Renal cortex interstitium (tissue), 11 donors: ENCODE measurements around the gene DCDC1. TPM values are rescaled to one million over a fixed set of nuclear protein-coding genes. Genes with fewer than 3 reads are reported as not detected.
A peak's percentile ranks its signal among the peaks of the same experiment; 100 is the strongest.

Experiments used
- DNase-seq, 11 donors: peaks; one replicate each; pipeline ENCODE4 v3.0.0-alpha.2; 2013; ENCODE audit warnings: low read depth in 9 of 11, low spot score in 4 of 11; ENCODE audit errors: extremely low read depth in 1 of 11
- polyA plus RNA-seq, 3 donors: library from polyadenylated mRNA; unstranded; fragments of 120-200 nt; gene quantifications; one replicate each; pipeline ENCODE4 v1.2.1, GENCODE V29; 2013; ENCODE audit not compliant: insufficient read length in 3 of 3

DCDC1 gene
- polyA plus RNA-seq, 3 donors, result 3.3 to 5.7 (median 4.7) TPM

DNA sequence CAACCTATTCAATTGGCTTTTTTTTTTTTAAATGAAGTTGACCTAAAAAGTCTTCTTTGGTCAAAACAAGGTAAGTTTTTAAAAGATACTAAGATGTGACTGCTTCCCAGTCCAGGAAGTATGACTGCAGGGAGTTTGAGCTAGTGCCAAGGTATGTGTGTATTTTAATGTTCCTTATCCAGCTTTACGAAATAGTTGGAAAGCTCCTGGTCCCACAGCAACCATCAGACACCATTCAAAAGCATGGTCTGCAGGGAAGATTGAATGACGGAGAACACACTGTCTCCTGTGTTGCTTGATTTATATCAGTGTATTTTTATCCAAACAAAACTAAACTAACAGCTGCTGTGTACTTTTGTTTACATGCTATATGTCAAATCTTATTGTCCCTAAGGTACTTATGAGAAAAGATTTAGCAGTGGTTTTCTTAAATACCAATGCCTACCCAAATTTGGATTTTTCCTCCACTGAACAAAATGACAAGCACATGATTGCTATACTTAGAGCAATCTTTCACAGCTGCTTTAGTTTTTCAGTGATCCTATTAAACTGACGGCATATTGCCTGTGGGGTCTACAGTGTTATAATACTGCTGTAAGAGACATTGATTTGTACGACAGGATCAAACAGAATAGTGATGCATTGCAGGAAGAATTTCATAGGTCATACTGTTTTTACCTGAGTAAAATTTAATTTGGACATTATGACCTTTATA lies 122.9 kb downstream of the DCDC1 start:
- DNase-seq, result no peak

- DNase-seq, result no peak
Observed at GRCh38 chr11:31243706-31244105, 125.8 kb downstream of the DCDC1 start.

DNA sequence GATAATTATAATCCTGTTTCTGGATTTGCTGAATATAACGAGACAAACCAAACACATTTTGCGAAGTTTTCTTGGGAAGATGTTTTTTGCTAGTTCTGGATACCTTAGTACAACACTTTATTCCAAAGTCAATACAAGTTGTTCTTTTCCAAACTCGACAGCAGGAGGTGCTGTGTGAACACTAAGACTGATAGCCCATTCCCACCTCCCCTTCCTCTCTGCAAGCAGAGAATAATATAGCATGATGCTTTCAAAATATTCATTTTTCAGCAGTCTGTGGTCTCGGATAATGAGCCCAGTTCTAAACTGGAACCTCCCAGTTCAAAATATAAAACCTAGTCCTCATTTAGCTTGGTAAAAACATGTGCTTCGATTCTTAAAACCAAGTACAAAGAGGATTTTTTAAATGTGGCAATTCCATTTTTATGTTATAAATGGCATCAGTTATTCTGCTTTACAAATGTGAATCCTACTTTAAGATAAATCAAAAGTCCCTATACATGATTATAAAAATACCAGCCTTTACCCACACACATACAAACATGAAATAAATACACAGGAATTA lies 129.1 kb downstream of the DCDC1 start:
- peak; percentile 9 to 46 (median 26) for DNase-seq

- no peak for DNase-seq
Observed at GRCh38 chr11:31237819-31238760, 131.4 kb downstream of the DCDC1 start.

GRCh38 chr11:31236143-31236542 lies 133.4 kb downstream of the DCDC1 start:
- no peak for DNase-seq

GRCh38 chr11:31233425-31233824 lies 136.1 kb downstream of the DCDC1 start:
- no peak for DNase-seq

DNA sequence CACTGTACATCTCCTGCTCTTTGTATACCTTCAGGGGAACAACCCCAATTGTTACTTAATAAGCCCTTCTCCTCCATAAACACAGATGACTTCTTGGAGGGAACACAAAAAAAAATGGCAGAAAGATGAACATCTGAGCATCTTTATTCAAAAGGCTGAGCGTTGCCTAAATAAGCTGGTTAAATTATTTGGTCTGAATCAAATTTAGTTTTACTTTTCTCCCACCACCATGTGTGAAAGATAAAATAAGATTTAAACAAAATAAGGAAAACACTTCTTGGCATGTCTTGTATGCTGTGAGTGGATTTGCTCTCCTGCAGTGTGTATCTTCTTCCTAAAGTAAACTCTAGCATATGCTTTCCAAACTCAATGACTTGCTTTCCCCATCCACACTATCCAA lies 137.9 kb downstream of the DCDC1 start:
- no peak for DNase-seq

DNA sequence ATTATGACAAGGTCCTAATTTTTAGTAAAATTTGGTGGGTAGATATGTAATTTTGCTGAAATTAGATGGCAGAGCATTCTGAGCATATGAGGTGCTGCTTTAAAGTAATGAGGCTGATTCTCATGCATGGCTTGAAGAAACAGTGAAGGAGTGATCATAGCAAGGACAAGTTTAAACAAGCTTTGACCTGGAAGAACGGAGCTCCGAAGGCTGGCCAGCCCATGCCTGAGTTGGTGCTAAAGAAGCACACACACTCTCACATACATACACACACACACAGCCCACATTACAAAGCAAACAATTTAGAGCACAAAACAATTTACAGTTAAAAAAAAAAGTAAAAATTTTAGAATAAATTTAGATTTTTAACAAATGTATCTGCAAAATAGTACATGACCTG lies 150.7 kb downstream of the DCDC1 start:
- no peak for DNase-seq

GRCh38 chr11:31214372-31214771 lies 155.2 kb downstream of the DCDC1 start:
- DNase-seq, result no peak

DNA sequence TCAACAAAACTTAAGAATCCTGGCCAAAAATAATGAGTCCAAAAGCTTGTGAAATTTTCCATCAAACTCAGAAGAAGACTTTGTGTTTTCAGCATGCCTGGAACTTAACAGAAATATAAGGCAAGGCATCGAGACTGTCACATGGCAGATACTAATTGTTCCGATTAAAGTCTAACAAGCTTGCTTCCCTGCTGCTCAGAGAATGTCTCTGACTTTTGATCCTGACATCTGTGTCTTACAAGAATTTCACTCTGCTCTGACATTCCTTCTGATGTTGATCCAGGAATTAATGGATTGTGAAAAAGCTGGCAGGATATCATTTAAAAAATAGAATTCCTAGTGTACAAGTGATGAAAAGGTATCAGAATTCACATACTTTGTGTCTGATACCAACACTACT lies 170.2 kb downstream of the DCDC1 start:
- peak in 2 of 11 donors; percentile 3 to 5 for DNase-seq

DNA sequence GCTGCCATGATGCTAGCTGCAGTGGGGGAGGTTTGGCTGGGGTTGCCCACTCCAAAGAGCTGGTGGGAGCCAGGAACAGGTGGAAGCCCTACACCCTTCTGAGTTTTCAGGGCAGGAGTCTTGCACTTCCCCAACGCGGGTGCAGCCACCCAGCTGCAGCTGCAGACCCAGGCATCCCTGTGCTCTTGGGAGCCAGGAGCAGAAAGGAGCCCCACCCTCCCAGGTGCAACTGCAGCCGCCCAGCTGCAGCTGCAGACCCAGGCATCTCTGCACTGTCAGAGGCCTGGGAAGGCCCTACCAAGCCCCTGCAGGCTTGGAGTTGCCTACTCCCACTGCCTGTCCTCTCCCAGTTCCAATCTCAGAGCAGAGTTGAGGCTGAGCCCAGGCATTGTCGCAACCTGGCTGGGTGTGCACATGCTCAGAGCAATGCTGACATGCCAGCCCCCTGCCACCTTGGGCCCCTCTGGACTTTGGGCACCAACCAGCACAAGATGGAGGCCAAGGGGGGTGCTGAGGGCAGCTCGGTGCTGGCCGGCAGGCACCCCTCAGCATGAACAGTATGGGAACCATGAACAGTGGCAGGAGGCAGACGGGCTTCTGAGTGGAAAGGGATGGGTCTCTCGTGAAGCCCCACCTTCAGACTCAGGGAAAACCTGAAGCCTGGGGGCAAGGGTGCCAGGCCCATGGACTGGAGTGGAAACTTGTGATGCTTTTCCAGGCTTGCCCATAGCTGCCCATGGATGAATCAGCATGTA lies 195.4 kb downstream of the DCDC1 start:
- no peak for DNase-seq

DNA sequence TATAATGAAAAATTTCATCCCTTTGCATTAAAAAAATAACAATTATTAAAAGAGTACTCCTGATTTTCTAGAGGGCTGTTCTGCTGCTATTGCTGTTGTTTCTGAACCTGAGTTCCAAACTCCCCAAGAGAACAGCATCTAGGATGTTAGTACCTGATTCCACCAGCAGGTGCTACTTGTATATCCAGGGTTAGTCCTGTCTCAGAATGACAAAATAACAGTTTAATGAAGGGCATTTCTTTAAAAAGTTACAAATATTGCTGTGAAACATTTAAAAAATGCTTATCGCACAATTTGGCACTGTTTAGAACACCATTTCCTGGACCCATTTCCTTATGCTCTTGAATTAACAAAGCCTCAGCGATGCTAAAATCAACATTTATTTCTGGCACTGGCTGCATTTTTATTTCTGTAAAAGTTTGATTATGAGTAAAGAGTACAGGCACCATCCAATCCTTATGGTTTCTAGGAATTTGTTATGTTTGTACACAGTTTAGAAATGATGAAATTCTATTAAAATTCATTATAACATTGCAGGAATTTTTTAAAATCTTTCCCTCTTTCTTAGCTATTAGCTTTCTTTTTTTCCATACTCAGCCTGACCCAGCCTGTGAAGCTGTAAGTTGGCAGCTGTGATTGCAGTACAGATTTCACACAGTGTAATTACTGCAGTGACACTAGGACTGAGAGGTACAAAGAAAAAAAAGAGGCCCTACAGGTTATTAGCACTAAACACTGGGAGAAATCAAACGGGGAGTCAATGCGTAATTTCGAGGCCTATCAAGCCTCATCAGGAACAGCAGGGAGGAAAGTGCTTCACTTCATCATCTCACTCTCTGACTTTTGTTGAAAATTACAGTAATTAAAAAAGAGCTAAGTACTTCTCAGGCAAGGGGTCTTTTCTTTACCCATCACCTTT lies 208.8 kb downstream of the DCDC1 start:
- DNase-seq, result no peak

GRCh38 chr11:31150841-31151240 lies 218.7 kb downstream of the DCDC1 start:
- no peak for DNase-seq

DNA sequence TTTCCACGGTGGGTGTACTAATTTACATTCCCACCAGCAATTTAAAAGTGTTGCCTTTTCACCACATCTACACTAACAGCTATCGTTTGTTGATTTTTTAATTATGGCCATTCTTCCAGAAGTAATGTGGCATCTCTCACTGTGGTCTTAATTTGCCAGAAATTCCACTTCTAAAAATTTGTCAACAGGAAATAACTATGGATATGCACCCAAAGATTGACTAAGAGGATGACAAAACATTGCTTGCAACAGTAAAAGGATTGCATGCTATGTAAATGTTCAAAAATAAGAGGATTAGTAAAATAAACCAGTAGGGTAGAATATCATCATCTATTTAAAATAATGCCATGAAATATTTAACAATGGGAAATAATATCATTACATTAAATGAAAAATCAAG lies 219.5 kb downstream of the DCDC1 start:
- DNase-seq, result no peak

- peak; percentile 3 to 43 (median 20) for DNase-seq
Observed at GRCh38 chr11:31141789-31142188, 227.8 kb downstream of the DCDC1 start.

DNA sequence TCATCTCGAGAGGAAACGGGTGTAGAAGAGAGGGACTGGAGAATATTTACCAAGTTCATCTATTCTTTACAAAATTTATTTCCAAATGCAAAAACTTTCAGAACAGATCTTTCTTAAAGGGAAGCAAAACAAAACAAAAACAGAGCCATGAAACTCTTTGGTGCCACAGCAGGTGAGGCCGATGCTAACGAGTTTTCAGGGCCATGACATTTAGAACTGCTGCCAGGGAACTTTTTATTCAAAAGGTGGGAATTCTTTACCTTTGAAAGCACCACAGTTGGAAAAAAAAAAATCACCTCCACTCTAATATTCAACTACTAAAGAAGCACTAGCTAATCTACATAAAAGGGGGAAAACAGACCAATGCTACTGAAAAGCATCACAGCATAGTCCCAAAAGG lies 230.1 kb downstream of the DCDC1 start:
- DNase-seq, result no peak

GRCh38 chr11:31132531-31133421 lies 236.8 kb downstream of the DCDC1 start:
- DNase-seq, result no peak
